Smooth muscle cell of the pulmonary artery (primary cell): ENCODE measurements around the gene IQGAP1. TPM values are rescaled to one million over a fixed set of nuclear protein-coding genes. Genes with fewer than 3 reads are reported as not detected.

Source experiments
- total RNA-seq: library from RNA; depleted of rRNA; stranded (reverse); fragments of >200 nt; gene quantifications from 2 replicates; pipeline ENCODE4 v1.2.3, GENCODE V29; 2014

IQGAP1 gene
- 271 and 280 TPM in 2 replicates for total RNA-seq

GRCh38 chr15:90387534-90388461 lies at the start of gene IQGAP1:
IQGAP1 (plus strand) TSS chr15:90388242; CDS start chr15:90388342, 100 bp downstream.

GRCh38 chr15:90352107-90352893 lies 35.7 kb upstream of the IQGAP1 start, which contains the start of gene ZNF774:
ZNF774 (plus strand) TSS chr15:90352284; CDS start chr15:90354661, 2,377 bp downstream.

GRCh38 chr15:90529371-90530249 lies 141.6 kb downstream of the IQGAP1 start, which contains the start of gene CRTC3:
CRTC3 (plus strand) TSS chr15:90529923; CDS start chr15:90530072, 149 bp downstream.

Other genes with a start within 250 kb of the IQGAP1 start
- 55.2 and 58.7 TPM in 2 replicates for gene SEMA4B, start 186.9 kb upstream of the IQGAP1 start, total RNA-seq
- gene CIB1, start 154.3 kb upstream of the IQGAP1 start, total RNA-seq = 30.1 and 40.8 TPM in 2 replicates
- 6.3 and 10.8 TPM in 2 replicates for gene GDPGP1, start 154.0 kb upstream of the IQGAP1 start, total RNA-seq
- 0.07 TPM in 1 of 2 replicates, not detected in the other for gene TTLL13, start 138.7 kb upstream of the IQGAP1 start, total RNA-seq
- gene NGRN, start 122.6 kb upstream of the IQGAP1 start, total RNA-seq = 89.4 and 97.8 TPM in 2 replicates
- 2.5 and 2.8 TPM in 2 replicates for gene ZNF774, start 36.0 kb upstream of the IQGAP1 start, total RNA-seq
- 22.2 and 22.5 TPM in 2 replicates for gene CRTC3, start 141.7 kb downstream of the IQGAP1 start, total RNA-seq